Measurements from ENCODE around the gene TXN. TPM values are rescaled to one million over a fixed set of nuclear protein-coding genes. Genes with fewer than 3 reads are reported as not detected.
"Not testable (repeated sequence)": the region's sequence is repeated elsewhere in the genome, so short reads cannot be mapped to it uniquely, and the experiment has no call there.

TXN gene
- total RNA-seq, 1 experiment from 2014 or later = 892 TPM

DNA sequence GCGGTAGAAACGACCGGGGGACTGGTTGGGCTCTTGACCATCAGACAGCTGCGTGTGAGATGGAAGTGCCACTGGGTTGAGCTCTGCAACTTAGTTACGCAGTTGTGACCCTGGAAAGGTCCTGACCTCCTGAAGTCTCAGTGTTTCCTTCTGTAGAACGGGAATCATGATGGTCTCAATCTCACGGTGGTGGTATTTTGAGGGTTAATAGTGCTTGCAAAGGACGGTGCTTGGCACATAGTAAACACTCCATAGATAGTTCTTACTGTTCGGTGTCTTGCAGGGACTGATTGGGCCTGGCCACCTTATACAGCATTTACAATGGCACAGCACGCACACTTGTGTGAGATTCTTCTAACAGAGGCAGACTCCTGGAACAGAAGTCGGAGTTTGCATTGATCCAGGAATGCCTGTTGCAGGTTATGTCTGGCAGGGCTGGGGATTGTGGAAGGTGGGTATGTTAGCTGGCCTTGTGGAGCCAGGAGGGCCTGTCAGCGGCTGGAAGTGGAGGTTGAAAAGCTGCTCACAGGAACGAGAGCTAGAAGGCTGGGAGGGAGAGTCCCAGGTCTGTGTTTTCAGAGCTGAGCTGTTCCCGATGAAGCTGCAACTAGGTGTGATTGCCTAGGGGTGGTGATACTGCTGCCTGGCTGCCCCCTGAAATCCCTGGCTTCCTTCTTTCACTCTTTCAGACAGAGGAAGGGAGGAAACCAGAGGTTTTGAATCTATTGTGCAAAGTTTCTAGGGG, 962 bp upstream of the TXN start:
- peak; percentile 50 for DNase-seq (ENCODE audit: low spot score)

DNA sequence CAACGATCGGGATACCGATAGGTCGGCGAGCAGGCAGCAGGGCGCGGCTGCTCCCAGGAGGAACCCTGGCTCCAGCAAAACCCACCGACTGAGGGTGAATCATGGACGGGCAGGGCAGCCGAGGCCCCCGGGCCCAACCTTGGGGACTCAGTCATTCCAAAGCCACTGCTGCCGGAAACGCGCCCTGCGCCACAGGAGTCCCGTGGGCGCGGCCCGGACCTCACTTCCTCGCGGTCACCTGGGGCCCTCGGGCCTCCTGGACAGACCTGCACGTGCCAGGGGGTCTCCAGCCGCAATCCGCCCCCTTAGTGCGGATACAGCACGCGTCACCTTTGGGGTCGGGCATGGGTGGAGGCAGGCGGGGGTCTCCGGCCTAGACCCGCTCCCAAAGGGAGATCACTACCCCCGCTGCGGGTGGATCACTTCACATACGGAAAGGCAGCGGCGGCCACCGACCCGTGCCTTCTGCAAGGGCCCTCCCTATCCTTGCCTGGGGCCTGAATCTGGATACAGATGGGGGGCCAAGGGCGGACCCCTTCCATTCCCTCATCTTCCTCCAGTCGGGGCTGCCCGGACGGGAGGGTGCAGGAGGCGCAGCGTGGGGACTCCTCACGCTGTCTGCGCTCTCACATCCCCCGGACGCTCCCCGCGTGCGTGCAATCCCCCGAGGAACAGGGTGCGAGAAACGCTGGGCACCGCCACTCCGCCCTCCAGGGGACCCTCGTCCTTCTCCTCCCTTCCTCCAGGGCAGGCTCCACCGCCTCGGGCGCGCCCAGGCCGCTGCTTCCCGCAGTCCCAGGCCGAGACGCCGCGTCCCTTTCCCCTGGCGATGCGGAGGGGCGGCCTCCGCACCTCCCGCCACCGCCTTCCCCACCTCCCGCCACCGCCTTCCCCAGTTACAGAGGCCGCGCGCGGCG, 586 bp downstream of the TXN start:
- peak; percentile 61 for DNase-seq (ENCODE audit: low spot score)

DNA sequence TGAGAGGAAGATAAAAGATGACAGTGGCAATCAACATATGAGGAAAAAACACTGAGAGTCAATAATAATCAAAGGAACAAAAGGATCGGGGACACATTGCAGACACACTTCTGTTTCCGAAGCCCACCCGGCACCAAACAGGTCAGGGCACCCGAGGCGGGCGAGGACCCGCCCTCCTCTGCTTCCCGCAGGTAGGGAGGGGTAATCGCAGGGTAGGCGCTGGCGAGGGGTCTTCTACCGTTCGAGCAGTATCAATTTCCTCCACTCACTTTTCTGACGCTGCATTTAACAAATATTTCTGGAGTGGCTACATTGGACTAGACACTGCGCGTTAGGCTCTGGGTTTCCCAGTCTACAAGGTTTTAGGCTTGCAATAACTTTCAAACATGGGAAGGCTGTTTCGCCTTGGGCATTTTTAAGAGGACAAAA, 1.3 kb downstream of the TXN start:
- DNase-seq (ENCODE audit: low spot score) = no peak

DNA sequence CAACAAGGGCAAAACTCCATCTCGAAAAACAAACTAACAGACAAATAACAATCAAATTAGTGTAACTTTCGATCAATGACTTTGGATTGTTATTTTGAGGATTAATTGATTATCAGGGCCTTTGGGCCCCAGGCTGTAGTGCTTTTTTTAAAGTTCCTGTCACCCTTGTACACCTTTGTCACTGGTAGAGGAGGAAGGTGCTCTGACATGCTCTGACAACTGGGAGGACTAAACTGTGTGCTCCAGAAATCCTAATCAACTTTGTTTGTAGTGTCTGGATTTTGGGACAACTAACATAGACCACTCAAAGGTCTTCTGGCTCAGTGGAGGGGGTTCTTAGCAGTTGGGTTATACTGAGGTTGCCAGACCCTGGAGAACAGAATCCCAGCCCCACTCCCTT, 1.8 kb downstream of the TXN start:
- no peak for DNase-seq (ENCODE audit: low spot score)

DNA sequence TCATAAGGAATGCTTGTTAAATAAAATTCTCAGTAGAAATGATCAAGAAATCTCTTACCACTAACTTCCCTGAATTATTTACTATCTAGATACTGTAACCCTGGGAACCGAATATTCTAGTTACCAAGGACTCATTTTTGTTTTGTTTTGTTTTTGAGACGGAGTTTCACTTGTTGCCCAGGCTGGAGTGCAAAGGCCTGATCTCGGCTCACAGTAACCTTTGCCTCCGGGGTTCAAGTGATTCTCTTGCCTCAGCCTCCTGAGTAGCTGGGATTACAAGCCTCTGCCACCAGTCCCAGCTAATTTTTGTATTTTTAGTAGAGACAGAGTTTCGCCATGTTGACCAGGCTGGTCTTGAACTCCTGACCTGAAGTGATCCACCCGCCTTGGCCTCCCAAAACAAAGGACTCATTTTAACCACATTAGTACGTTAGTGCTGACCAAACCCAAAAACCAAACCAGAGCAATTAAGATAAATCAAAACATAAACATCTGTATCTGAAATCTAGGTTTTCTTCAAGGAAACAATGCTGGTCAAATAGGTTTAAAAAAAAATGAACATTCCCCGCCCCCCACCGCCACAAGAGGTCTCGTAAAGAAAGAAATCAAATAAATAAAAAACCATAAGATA, 3.7 kb downstream of the TXN start:
- no peak for DNase-seq (ENCODE audit: low spot score)

DNA sequence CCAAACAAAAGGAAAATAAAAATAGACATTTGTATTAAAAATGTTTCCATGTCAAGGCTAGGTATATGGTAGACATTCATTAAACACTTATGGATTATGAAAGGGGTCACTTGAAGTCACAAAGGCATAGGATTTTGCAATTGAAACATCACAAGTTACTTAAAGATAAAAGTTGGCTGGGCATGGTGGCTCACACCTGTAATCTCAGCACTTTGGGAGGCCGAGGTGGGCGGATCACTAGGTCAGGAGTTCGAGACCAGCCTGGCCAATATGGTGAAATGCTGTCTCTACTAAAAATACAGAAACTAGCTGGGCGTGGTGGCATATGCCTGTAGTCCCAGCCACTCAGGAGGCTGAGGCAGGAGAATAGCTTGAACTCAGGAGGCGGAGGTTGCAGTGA, 4.5 kb downstream of the TXN start:
- not testable (repeated sequence) for DNase-seq (ENCODE audit: low spot score)

DNA sequence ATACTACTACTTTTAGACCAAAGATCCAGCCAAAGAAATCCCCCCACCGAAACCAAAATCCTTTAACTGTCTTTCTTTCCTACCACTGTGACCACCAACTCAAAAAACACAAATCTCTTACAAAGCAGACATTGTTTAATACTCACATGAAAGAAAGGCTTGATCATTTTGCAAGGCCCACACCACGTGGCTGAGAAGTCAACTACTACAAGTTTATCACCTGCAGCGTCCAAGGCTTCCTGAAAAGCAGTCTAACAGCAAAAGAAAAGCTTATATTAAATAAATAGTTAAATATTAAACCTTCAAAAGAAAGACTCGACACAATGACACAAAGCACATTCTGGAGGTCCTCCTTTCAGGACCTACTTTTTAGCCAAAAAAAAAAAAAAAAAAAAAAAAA, 5.1 kb downstream of the TXN start:
- DNase-seq (ENCODE audit: low spot score) = no peak

DNA sequence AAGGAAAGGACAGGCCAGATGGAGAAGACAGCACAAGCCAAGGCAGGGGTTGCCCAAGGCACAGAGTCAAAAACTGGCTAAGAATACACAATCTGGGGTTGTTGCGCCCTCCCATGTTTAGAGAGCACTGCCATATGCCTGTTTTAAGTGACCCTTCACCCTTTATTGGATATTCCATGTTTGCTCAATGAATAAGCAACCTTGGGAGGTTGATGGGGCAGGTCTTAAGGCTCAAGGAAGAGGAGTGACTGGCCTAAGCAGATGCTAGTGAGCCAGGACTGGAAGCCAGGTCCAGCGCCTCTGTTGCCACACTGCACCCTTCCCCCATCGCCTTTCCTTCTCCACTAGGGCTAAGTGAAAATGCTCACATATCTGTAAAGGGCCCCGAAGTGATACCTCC, 6.7 kb downstream of the TXN start:
- no peak for DNase-seq (ENCODE audit: low spot score)

DNA sequence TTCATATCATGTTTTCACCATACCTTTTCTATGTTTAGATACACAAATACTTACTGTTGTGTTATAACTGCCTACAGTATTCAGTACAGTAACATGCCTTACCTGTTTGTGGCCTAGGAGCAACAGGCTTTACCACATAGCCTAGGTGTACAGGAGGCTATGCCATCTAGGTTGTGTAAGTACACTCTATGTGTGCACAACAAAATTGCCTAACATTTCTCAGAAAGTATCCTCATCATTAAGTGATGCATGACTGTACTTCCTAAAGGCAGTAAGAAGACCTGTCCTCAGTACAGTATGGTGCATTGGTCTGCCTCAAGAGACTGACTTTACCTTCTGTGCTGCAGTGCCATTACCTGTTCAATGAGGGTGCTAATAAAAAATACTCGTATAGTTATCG, 7.9 kb downstream of the TXN start:
- DNase-seq (ENCODE audit: low spot score) = no peak

DNA sequence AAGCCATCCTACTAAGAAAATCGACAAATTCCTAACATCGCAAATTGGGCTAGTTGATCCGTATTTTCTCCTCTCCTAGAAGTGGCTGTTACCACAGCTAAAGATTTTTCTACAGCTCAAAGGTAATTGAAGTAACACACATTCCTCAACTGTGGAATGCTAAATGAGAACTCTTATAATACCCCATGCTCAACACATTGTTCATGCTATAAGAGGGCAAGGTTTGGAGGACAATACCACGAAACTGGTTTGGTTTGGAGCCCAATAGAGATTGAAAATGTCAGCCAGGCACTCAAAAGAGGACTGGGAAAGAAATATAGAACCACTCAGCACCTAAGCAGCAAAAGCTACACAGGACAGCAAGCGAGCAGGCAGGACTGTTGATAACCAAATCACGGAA, 10.1 kb downstream of the TXN start:
- no peak for DNase-seq (ENCODE audit: low spot score)

DNA sequence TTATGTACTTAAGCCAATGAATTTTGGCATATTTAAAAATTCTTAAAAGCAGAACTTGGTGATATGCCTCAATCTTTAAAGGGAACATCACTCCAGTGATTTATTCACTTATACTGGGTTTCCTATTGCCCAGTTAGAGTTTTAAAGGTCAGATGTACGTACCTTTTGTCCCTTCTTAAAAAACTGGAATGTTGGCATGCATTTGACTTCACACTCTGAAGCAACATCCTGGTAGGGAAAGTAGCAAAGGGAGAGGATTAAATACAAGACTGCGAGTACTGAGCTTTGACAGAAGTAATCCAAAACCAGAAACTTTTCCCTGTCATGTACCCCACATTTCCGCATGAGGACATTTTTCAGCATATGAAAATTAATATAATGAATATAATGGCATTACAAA, 11.7 kb downstream of the TXN start:
- DNase-seq (ENCODE audit: low spot score) = no peak

DNA sequence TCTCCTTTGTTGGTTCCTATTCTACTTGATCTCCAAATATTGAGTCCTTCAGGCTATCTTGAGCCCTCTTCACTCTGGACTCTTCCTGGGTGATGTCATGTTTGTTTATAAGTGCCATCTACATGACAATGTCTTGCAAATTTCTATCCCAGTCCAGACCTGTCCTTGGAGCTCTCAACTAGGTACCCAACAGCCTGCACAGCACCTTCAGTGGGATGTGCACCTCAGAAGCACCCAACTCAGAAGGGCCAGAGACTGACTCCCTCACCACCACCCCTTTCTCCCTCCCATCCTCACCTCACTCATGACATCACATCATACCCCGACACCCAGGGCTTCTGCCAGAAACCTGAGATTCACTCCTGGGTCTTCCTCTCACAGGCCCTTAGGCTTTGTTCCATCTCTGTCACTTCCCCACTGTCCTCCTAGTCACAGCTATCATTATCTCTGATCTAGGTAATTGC, 14.4 kb downstream of the TXN start:
- DNase-seq (ENCODE audit: low spot score) = no peak

DNA sequence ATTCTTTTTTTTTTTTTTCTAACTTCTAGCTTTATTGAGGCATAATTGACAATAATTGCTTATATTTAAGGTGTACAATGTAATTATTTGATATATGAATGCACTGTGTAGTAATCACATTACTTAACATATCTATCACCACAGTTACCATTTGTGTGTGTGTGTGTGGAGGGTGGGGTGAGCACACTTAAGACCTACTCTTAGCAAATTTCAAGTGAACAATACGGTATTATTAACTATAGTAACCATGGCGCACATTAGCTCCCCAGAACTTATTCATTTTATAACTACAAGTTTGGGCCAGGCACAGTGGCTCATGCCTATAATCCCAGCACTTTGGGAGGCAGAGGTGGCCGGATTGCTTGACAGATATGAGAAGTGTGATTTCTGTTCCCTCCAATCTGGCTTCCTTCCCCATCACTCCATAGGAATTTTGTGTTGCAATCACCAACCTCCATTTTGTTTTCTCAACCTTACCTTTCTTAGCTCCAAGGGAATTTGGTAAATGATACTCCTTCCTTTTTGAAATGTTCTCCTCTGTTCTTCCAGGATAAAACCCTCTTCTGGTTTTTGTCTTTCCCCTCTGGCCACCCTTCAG, 14.9 kb downstream of the TXN start:
- DNase-seq (ENCODE audit: low spot score) = no peak

DNA sequence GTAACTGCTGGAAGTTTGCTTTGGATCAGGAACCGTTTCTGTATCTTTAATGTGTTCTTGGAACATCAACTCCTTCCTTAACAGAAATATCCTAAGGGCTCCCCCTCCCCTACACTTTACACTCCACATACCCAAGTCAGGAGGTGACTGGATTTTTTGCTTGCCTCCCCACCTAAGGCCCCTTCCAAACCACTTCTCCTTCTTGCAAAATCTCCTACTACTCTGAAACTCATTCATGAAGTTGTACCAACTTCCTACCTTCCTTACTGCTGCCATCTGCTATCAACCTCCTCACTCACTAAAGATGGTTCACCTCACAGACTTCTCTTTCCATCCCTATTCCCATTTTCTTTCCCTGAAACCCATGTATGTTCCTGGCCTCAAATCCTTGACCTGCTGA, 16.1 kb downstream of the TXN start:
- DNase-seq (ENCODE audit: low spot score) = no peak

DNA sequence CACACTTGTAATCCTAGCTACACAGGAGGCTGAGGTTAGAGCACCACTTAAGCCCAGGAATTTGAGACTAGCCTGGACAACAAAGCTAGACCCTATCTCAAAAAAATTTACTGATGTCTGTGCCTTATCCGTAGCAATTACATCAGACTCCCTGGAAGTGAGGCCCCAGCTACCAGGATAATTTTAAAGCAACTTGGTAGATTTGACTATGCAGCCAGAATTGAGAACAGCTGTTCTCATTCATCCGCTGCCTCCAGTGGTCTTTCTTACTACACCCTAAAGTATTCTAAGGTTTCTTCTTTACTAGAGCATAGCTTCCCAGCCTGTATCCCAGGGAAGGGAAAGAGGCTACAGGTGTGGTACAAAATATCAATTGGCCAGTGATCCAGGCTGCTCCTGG, 28.0 kb downstream of the TXN start:
- DNase-seq (ENCODE audit: low spot score) = no peak

DNA sequence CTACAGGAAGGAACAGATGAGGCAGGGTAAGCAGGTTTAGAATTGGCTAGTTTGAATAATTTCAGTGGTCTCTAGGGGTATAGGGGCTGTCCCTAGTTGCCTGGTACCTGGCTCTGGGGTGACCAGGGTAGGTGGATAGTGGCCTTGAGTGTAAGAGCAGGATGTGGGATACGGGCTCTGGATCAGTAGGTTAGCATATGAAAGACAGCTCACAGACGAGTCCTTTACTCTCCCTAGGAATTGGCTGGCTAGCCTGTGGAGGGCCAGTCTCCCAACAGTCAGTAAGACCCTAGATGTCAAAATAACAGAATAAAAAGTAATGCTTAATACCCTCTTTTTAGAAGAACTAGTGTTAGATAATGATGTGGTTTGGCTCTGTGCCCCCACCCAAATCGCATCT, 31.7 kb downstream of the TXN start:
- DNase-seq (ENCODE audit: low spot score) = no peak

DNA sequence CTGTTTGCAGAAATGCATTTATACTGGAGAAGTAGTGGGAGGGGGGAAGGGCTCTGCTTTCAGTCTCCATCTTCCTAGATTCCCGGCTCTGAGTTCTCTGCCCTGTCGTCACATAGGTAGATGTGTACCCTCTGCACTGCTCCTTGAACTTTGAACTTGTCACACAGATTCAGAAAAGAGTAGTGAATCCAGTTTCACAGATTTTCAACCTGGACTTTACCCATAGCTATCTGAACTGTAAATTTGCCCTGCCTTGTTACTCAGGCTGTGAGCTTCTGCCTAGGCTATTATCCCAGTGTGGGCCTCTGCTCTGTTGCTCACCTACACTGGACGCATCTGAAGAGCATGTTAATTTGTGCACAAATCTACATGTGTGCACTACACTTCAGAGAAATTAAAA, 35.5 kb downstream of the TXN start:
- DNase-seq (ENCODE audit: low spot score) = no peak

DNA sequence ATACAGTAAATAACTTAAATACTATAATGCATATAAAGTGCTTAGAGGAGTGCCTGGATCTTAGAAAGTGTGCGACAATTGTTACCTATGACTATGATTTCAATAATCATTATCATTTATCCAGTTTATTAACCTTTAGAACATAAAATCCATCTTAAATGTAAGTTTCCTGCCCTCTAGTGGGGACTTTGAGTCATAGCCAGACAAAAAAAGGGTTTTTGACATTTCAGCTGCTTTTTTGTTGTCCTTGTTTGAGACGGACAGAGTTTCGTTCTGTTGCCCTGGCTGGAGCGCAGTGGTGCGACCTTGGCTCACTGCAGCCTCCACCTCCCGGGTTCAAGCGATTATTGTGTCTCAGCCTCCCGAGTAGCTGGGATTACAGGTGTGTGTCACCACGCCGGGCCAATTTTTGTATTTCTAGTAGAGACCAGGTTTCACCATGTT, 38.6 kb downstream of the TXN start:
- DNase-seq (ENCODE audit: low spot score) = peak; percentile 54

DNA sequence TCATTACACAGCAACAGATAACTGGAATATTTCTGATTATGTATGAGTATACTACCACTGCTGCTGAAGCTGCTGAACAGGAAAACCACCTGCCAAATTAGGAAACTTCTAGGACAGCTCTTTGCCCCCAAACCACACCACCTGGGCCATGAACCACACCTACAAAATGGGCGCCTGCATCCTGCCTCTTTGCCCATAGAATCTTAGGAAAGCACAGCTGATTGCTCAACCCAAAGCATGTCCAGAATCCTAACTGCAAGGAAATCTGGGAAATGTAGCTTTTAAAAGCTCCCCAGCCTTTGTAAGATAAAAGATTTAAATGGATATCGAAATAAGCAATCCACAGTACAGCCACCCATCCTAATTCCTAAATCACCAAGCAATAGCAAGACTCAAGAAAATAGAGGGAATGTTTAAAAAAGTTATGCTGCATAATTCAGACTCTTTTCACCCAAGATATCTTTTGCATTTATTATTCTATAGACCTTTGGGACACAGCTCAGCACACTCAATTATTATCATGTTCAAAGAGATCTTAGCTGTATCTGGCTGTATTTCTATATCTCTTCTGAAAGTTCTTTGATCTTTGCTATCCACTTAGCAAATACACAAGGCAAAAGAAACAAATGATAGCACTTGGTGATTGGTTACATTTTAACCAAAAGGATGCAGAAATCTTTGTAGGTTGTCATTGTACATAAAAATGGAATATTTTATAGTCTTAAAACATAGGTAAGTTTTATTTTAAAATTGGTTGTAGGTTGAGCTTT, 41.5 kb downstream of the TXN start:
- no peak for DNase-seq (ENCODE audit: low spot score)

DNA sequence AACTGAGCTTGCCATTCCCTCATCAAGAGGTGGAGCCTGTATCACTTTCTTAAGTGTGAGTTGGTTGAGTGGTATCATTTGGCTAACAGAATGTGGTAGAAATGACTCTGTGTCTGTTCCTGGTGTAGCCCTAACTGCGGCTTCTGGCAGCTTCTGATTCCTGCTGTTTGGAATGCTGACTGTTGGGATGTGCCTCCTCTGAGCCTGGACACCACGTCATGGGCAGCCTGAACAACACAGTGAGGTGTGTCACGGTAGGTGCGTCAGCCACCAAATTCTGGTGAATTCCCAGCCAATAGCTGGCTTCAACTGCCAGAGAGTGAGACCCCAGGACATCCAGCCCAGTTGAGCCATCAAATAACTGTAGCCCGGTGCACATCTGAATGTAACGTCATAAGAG, 42.2 kb downstream of the TXN start:
- no peak for DNase-seq (ENCODE audit: low spot score)

DNA sequence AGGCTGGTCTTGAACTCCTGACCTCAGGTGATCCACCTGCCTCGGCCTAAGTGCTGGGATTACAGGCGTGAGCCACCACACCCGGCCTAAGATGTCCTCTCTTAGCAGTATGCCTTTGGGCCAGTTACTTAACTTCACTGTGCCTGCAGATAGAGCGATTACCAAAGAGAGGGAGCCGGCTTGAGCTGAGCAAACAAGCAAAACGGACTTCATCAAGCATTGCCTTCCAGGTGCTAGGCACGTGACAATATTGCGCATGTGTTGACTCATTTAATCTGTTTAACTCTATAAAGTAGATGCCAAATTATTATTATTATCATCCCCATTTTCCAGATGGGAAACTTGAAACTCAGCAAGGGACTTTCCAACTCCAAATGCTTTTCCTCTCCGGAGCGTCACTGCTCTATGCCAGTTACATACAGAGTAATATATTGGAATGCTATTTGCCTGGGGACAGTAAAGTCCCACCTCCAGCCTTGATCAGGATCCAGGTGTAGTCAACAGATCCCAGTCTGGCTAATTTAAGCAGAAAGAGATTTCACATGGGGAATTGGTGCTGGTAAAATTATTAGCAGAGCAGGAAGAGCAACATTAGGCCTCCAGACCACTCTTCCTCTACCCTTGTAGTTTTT, 42.8 kb downstream of the TXN start:
- no peak for DNase-seq (ENCODE audit: low spot score)
